Ovary (tissue), 9 donors: Measurements from ENCODE around the gene STT3B. TPM values are rescaled to one million over a fixed set of nuclear protein-coding genes. Genes with fewer than 3 reads are reported as not detected.

ENCODE experiments used
- DNase-seq, 5 donors: peaks; one replicate each; pipeline ENCODE4 v3.0.0-alpha.2; 2019 to 2020
- H3K27ac ChIP-seq, 2 donors: fragments of 200-600 bp; one replicate each; pipeline versions ENCODE4 v1.5.1 to v1.8.0; 2019 to 2022
- H3K27me3 ChIP-seq: fragments of 200-600 bp; one replicate; pipeline ENCODE4 v1.8.0; 2022
- H3K36me3 ChIP-seq: fragments of 200-600 bp; sonication (generic); one replicate; pipeline ENCODE4 v1.5.1; 2019
- H3K4me1 ChIP-seq: one replicate; pipeline ENCODE4 v1.8.1; 2013; ENCODE audit warnings: mild to moderate bottlenecking, moderate library complexity; ENCODE audit not compliant: insufficient read depth
- H3K4me3 ChIP-seq: fragments of 200-600 bp; sonication (generic); one replicate; pipeline ENCODE4 v1.5.1; 2017
- H3K9me3 ChIP-seq, 2 donors: fragments of 200-600 bp in 1 of 2; sonication (generic) in 1 of 2; one replicate each; pipeline versions ENCODE4 v1.5.1 to v1.8.1; 2013 to 2019; ENCODE audit warnings: mild to moderate bottlenecking in 1 of 2, moderate library complexity in 1 of 2
- EP300 ChIP-seq: sonication (generic); formaldehyde crosslinking; IDR thresholded peaks from one replicate; pipeline ENCODE4 v1.6.1; 2017; ENCODE audit warnings: antibody characterized with exemption
- POLR2A ChIP-seq: fragments of 450-650 bp; IDR thresholded peaks from one replicate; pipeline ENCODE4 v1.6.1; 2017; ENCODE audit warnings: antibody characterized with exemption, mild to moderate bottlenecking, moderate library complexity
- WGBS, 3 donors: extraction: QIAGEN DNeasy Blood & Tissue Kit in 1 of 3; methylation state at CpG; one replicate each; pipeline versions ENCODE4 v1.1.5 to v1.1.7; 2013 to 2017; 5-methylcytosine and 5-hydroxymethylcytosine counted together
- intact Hi-C, 4 donors: fragments of 100-400 bp; cut with DNase I; formaldehyde crosslinking; loops; one replicate each; pipeline versions ENCODE4 v1.11.0 to v1.15.1; 2022 to 2023
- polyA plus RNA-seq, 2 donors: library from polyadenylated mRNA; stranded (reverse); fragments of 200-250 nt in 1 of 2; fragments of 350-450 nt in 1 of 2; fragmentation: Illumina TruSeq in 1 of 2; extraction: RNeasy Lipid Tissue Mini Kit (QIAGEN cat#74804) in 1 of 2; gene quantifications; one replicate each; pipeline ENCODE4 v1.2.3, GENCODE V29; 2013 to 2014
- total RNA-seq, 7 donors: library from RNA; depleted of rRNA in 2 of 7; stranded (reverse); fragments of >200 nt in 2 of 7; fragmentation: NEBNext Ultra II Directional in 3 of 7; extraction: Animal tissue kit (Norgen Biotek cat#: 25700) in 3 of 7; gene quantifications; one replicate each; pipeline versions ENCODE4 v1.1.0 to v1.2.4, GENCODE V29; 2016 to 2023
- TF ChIP-seq, protein P1 (sequence below), 3 donors: fragments of 450-650 bp in 2 of 3; fragments of 200-600 bp in 1 of 3; IDR thresholded peaks; one replicate each; pipeline versions ENCODE4 v1.5.1 to v1.8.0; 2016 to 2022; ENCODE audit warnings: antibody characterized with exemption in 3 of 3, mild to moderate bottlenecking in 1 of 3
- donor health status: DM: no; HTN: no; CAD: no; lungs with moderate emphysema.
- donor health status: DM: no; HTN: no; CAD: no.
- donor health status: Bipolar disorder and iron deficiency.
- donor health status: DM: yes; HTN: yes; CAD: no.
- donor health status: DM: no; HTN: no; CAD: no.
- donor health status: DM: yes; HTN: yes; CAD: no.

Gene STT3B
- total and polyA plus RNA-seq, 9 donors, result 79.8 to 233 (median 137) TPM

DNA sequence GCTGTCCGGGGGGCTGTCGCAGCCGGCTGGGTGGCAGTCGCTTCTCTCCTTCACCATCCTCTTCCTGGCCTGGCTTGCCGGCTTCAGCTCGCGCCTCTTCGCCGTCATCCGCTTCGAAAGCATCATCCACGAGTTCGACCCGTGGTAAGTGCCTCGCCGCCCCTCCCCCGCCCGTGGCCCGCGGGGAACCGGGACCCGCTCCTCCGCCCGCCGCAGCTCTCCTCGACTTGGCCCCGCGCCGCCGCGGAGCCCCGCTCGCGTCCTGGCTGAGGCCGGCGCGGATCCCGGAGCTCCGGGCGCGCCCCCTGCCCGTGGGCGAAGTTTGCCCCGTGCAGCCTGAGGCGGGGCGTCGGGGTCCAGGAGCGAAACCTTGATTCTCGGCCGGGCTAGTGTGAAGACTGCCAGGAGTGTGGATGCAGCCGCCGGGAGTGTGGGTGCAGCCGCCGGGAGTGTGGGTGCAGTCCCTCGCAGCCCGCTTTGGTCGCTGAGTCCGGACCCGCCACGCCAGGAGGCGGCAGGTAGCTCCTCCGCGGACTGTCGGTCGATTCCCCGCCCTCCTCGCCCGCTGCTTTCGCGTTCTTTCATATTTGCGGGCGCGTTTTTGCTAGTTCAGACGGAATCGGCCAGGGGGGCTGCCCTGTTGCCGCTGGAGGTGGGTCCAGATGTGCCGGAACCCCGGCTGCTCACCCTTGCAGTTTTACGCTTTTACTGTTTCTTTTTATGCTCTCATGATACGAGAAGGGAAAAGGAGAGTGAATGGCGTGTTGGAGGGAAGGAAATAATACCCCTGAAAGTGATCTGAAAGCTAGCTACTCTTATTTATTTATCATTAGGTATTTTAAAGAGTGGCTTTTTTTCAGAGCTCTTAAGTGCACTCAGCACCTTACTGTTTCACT is 692 bp downstream of the STT3B start:
- Histone ChIP-seq H3K4me1 (peaks cover 6% of the 10 kb centered on the region), H3K4me3 (peak overlapping the region; percentile 71), H3K27me3 (no peaks in the 10 kb centered on the region), H3K27ac (peak overlapping the region; percentile 91 to 93), H3K36me3 (no peaks in the 10 kb centered on the region), H3K9me3 (no peaks in the 10 kb centered on the region)
- intact Hi-C loops, result no loop called here
- DNase-seq, result peak; percentile 64 to 84 (median 78)
- 0 to 1% (median 1%) methylated on average over 73 to 81 of the region's 81 CpGs for WGBS, 3 donors
- TF ChIP-seq EP300 (no peak), POLR2A (no peak)
- TF ChIP-seq, protein P1, sequence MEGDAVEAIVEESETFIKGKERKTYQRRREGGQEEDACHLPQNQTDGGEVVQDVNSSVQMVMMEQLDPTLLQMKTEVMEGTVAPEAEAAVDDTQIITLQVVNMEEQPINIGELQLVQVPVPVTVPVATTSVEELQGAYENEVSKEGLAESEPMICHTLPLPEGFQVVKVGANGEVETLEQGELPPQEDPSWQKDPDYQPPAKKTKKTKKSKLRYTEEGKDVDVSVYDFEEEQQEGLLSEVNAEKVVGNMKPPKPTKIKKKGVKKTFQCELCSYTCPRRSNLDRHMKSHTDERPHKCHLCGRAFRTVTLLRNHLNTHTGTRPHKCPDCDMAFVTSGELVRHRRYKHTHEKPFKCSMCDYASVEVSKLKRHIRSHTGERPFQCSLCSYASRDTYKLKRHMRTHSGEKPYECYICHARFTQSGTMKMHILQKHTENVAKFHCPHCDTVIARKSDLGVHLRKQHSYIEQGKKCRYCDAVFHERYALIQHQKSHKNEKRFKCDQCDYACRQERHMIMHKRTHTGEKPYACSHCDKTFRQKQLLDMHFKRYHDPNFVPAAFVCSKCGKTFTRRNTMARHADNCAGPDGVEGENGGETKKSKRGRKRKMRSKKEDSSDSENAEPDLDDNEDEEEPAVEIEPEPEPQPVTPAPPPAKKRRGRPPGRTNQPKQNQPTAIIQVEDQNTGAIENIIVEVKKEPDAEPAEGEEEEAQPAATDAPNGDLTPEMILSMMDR (IDR thresholded peaks at IDR 0.05), result no peak

DNA sequence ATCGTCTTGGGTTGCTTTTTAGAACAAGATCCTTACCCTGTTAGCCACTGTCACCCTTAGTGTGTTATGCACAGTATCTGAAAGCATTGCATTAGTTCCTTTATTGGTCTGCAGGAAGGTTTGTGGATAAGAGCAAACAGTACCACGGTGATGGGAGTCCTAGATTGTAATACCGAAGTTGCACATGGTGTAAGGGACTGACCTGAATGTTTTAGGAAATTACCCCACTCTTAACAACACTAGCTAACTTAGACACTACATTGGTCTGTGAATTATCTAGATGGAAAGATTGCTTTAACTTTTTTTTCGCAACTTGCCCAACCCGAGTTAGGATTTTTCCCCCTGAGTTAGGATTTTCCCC is 1.3 kb downstream of the STT3B start:
- peak overlapping the region; percentile 71 for H3K4me3 ChIP-seq
- H3K27ac ChIP-seq, result no peak overlapping the region
- WGBS, 3 donors, result 4 to 5% (median 5%) methylated on average over 5 of the region's 5 CpGs
- no peaks in the 10 kb centered on the region for H3K36me3 ChIP-seq
- H3K4me1 ChIP-seq, result peaks cover 6% of the 10 kb centered on the region
- intact Hi-C loops, result no loop called here
- no peaks in the 10 kb centered on the region for H3K9me3 ChIP-seq
- DNase-seq, result no peak
- TF ChIP-seq EP300, result no peak
- no peaks in the 10 kb centered on the region for H3K27me3 ChIP-seq

DNA sequence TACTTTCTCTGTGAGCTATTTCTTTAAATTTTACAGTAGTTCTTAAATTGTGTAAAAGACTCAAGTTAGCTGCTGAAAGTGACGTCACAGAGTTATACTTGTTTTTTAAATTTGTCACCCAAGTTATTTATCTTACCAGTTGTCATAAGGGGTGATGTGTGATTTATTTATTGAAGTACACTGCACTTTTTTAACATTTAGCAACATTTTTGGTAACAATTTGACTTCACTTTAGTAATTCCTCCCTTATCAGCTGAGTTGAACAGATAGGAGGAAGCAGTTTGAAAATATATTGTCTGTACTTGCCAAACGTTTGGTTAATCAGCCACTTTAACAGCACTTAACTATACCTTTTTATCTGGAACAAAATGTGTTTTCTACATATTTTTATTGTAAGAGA is 3.8 kb downstream of the STT3B start:
- H3K36me3 ChIP-seq, result no peaks in the 10 kb centered on the region
- no peak overlapping the region for H3K27ac ChIP-seq
- H3K9me3 ChIP-seq, result no peaks in the 10 kb centered on the region
- H3K4me3 ChIP-seq, result peak overlapping the region; percentile 10
- WGBS, 3 donors, result 7 to 9% (median 8%) methylated on average over 2 of the region's 2 CpGs
- no peak for DNase-seq
- TF ChIP-seq, protein P1 (IDR thresholded peaks at IDR 0.05), result no peak
- no peak for TF ChIP-seq POLR2A
- TF ChIP-seq EP300, result no peak
- H3K27me3 ChIP-seq, result no peaks in the 10 kb centered on the region
- intact Hi-C loops, result no loop called here
- peaks cover 4% of the 10 kb centered on the region for H3K4me1 ChIP-seq

DNA sequence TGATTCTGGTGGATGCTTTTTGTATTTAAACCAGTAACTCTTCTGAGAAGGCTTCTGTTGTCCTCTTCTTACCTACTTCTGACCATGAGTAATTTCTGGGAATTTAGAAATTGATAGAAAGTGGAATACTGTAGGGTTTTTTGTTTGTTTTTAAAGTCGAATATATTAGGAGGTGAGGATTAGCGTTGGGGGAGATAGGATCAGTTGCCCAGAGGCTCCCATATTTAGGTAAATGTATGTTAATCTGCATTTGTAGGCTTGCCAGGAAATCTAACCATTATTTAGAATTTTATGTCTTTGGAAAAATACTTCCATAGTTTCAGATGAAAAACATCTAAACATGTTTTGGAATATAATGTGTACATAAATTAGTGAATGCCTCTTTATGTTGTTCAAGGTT is 6.1 kb downstream of the STT3B start:
- Histone ChIP-seq H3K27ac (no peak overlapping the region), H3K27me3 (no peaks in the 10 kb centered on the region), H3K4me1 (peaks cover 4% of the 10 kb centered on the region), H3K9me3 (no peaks in the 10 kb centered on the region), H3K36me3 (no peaks in the 10 kb centered on the region), H3K4me3 (no peak overlapping the region)
- DNase-seq, result no peak
- whole genome bisulfite sequencing, 3 donors, result 83 to 93% (median 83%) methylated on average over 2 of the region's 2 CpGs
- TF ChIP-seq EP300 (no peak), POLR2A (no peak)
- intact Hi-C loops, result no loop called here

DNA sequence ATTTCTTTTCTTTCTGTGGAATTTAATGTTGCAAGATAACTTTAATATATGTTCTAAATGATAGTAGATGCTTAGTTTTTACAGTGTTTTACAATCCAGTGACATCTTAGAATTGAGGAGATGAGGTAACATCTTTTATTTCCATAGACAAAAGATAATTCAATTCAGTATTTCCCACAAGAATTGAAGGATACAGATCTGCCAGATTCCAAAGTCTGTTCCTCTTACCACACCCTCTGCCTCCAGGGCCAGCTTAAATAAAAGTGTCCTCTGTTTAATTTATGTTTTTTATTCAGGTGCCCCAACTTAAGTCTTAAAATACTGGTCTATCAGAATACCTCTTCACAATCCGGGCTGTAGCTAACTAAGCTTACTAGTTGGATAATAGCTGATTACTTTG is 6.5 kb downstream of the STT3B start:
- WGBS, 3 donors, result 84 to 85% (median 85%) methylated on average over 1 of the region's 1 CpG
- no peaks in the 10 kb centered on the region for H3K27me3 ChIP-seq
- TF ChIP-seq, protein P1 (IDR thresholded peaks at IDR 0.05), result no peak
- TF ChIP-seq EP300 (no peak), POLR2A (no peak)
- no peak overlapping the region for H3K27ac ChIP-seq
- no peaks in the 10 kb centered on the region for H3K9me3 ChIP-seq
- DNase-seq, result no peak
- no peak overlapping the region for H3K4me3 ChIP-seq
- no peaks in the 10 kb centered on the region for H3K36me3 ChIP-seq
- H3K4me1 ChIP-seq, result peaks cover 4% of the 10 kb centered on the region
- intact Hi-C loops, result no loop called here
